Hepatocyte (in vitro differentiated cells): Measurements from ENCODE around the gene MOBP. TPM values are rescaled to one million over a fixed set of nuclear protein-coding genes. Genes with fewer than 3 reads are reported as not detected.

Source experiments
- DNase-seq: peaks from one replicate; pipeline ENCODE4 v3.0.0-alpha.2; 2016; ENCODE audit warnings: low spot score
- H2AFZ ChIP-seq: fragments of 200-600 bp; sonication (generic); 2 replicates; pipeline ENCODE4 v1.6.0; 2016; ENCODE audit warnings: antibody characterized with exemption, mild to moderate bottlenecking
- H3K27ac ChIP-seq: fragments of 200-600 bp; sonication (generic); 2 replicates; pipeline ENCODE4 v1.5.1; 2016; ENCODE audit warnings: mild to moderate bottlenecking
- H3K27me3 ChIP-seq: fragments of 200-600 bp; sonication (generic); 2 replicates; pipeline ENCODE4 v1.6.1; 2016
- H3K36me3 ChIP-seq: fragments of 200-600 bp; sonication (generic); replicated peaks from 2 replicates; pipeline ENCODE4 v1.5.1; 2016; ENCODE audit warnings: low read depth; ENCODE audit not compliant: insufficient read depth
- H3K4me1 ChIP-seq: fragments of 200-600 bp; sonication (generic); 2 replicates; pipeline ENCODE4 v1.5.1; 2016; ENCODE audit warnings: mild to moderate bottlenecking, moderate library complexity; ENCODE audit not compliant: insufficient read depth
- H3K4me2 ChIP-seq: fragments of 200-600 bp; sonication (generic); 2 replicates; pipeline ENCODE4 v1.6.0; 2016
- H3K4me3 ChIP-seq: fragments of 200-600 bp; sonication (generic); 2 replicates; pipeline ENCODE4 v1.5.1; 2016; ENCODE audit warnings: mild to moderate bottlenecking
- H3K79me2 ChIP-seq: fragments of 200-600 bp; sonication (generic); 2 replicates; pipeline ENCODE4 v1.6.0; 2017; ENCODE audit warnings: mild to moderate bottlenecking
- H3K9me2 ChIP-seq: fragments of 200-600 bp; sonication (generic); replicated peaks from 2 replicates; pipeline ENCODE4 v1.6.0; 2017; ENCODE audit warnings: mild to moderate bottlenecking; ENCODE audit not compliant: insufficient read depth
- H3K9me3 ChIP-seq: fragments of 200-600 bp; sonication (generic); 2 replicates; pipeline ENCODE4 v1.5.1; 2016; ENCODE audit warnings: low read depth, mild to moderate bottlenecking
- H4K20me1 ChIP-seq: fragments of 200-600 bp; sonication (generic); 2 replicates; pipeline ENCODE4 v1.6.0; 2016; ENCODE audit warnings: mild to moderate bottlenecking; ENCODE audit not compliant: insufficient read depth, poor library complexity, severe bottlenecking
- EZH2 ChIP-seq: fragments of 200-600 bp; sonication (generic); IDR thresholded peaks from 2 replicates; pipeline ENCODE4 v1.6.1; 2016; ENCODE audit warnings: antibody characterized with exemption, mild to moderate bottlenecking, borderline replicate concordance
- EZH2phosphoT487 ChIP-seq: fragments of 200-600 bp; sonication (generic); IDR thresholded peaks from one replicate; pipeline ENCODE4 v1.6.1; 2018; ENCODE audit warnings: antibody characterized with exemption, mild to moderate bottlenecking, low read depth, moderate library complexity; ENCODE audit not compliant: unreplicated experiment, severe bottlenecking
- WGBS: methylation state at CpG from one replicate; pipeline ENCODE4 v1.1.6; 2016; ENCODE audit warnings: low lambda C conversion rate; ENCODE audit errors: missing lambda C conversion rate; 5-methylcytosine and 5-hydroxymethylcytosine counted together
- polyA plus RNA-seq: library from polyadenylated mRNA; unstranded; fragments of >200 nt; fragmentation: Nextera tagmentation; extraction: Ambion mirVana; gene quantifications from 2 replicates; pipeline ENCODE4 v1.2.1, GENCODE V29; 2016
- total RNA-seq: library from RNA; depleted of rRNA; stranded (reverse); fragments of >200 nt; gene quantifications from 2 replicates; pipeline ENCODE4 v1.2.3, GENCODE V29; 2014
- TF ChIP-seq, protein P1 (sequence below): fragments of 200-600 bp; sonication (generic); IDR thresholded peaks from 2 replicates; pipeline ENCODE4 v1.5.1; 2016; ENCODE audit warnings: antibody characterized with exemption, mild to moderate bottlenecking; ENCODE audit not compliant: poor library complexity

Gene MOBP
- total and polyA plus RNA-seq, 2 experiments from 2014 or later = 0.10 to 0.17 TPM

DNA sequence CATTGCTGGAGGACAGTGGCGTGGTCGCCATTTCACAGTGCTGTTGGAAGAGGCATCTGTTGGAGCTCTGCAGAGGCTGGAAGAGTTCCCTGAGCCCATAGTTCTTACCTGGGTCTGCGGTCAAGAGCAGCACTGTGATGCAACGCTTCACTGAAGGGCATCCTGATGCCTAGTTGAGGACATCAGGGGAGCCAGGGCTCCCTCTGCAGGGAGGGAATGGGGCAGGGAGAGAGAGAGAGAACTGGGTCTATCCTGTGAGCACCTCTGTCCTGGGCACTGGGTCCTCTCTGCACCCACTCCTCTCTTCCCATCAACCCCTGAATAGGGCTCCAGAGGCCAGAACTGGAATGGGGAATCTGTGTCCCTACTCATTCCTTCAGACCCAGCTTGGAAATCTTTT, 23.9 kb upstream of the MOBP start:
- H3K9me2 ChIP-seq = no peaks in the 10 kb centered on the region
- no peak overlapping the region for H2AFZ ChIP-seq
- no peak for TF ChIP-seq EZH2
- TF ChIP-seq EZH2phosphoT487 = no peak
- TF ChIP-seq, protein P1, sequence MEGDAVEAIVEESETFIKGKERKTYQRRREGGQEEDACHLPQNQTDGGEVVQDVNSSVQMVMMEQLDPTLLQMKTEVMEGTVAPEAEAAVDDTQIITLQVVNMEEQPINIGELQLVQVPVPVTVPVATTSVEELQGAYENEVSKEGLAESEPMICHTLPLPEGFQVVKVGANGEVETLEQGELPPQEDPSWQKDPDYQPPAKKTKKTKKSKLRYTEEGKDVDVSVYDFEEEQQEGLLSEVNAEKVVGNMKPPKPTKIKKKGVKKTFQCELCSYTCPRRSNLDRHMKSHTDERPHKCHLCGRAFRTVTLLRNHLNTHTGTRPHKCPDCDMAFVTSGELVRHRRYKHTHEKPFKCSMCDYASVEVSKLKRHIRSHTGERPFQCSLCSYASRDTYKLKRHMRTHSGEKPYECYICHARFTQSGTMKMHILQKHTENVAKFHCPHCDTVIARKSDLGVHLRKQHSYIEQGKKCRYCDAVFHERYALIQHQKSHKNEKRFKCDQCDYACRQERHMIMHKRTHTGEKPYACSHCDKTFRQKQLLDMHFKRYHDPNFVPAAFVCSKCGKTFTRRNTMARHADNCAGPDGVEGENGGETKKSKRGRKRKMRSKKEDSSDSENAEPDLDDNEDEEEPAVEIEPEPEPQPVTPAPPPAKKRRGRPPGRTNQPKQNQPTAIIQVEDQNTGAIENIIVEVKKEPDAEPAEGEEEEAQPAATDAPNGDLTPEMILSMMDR = no peak
- no peak overlapping the region for H3K4me3 ChIP-seq
- no peaks in the 10 kb centered on the region for H3K36me3 ChIP-seq
- H3K79me2 ChIP-seq = no peaks in the 10 kb centered on the region
- 77% methylated on average over 4 of the region's 4 CpGs for WGBS
- H3K4me2 ChIP-seq = no peak overlapping the region
- H3K27me3 ChIP-seq = no peaks in the 10 kb centered on the region
- H4K20me1 ChIP-seq = no peaks in the 10 kb centered on the region
- no peak for DNase-seq
- H3K4me1 ChIP-seq = peaks cover 3% of the 10 kb centered on the region
- H3K9me3 ChIP-seq = no peaks in the 10 kb centered on the region
- H3K27ac ChIP-seq = no peak overlapping the region

DNA sequence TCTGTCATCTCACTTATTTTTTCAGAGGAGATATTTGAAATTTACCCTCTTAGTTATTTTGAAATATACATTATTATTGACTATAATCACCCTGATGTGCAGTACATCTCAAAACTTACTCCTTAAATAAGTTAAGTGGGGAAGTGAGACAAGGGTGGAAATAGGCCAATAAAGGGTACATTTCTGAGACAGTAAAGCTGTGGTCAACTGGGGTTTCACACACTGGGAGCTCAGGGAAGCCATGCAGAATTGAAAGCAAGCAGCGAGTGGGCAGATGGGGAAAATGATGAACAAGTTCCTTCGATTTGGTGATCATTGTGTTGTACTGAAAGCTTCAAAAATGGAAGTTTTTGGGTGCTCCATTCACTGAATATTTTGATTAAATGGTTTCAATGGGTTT, 21.6 kb upstream of the MOBP start:
- H3K4me2 ChIP-seq = no peak overlapping the region
- DNase-seq = no peak
- no peak overlapping the region for H3K4me3 ChIP-seq
- TF ChIP-seq EZH2phosphoT487 (no peak), EZH2 (no peak)
- TF ChIP-seq, protein P1 = no peak
- H3K27me3 ChIP-seq = no peaks in the 10 kb centered on the region
- no peak overlapping the region for H3K27ac ChIP-seq
- H3K9me3 ChIP-seq = no peaks in the 10 kb centered on the region
- H3K9me2 ChIP-seq = no peaks in the 10 kb centered on the region
- no peaks in the 10 kb centered on the region for H4K20me1 ChIP-seq
- H3K36me3 ChIP-seq = no peaks in the 10 kb centered on the region
- H3K79me2 ChIP-seq = no peaks in the 10 kb centered on the region
- H2AFZ ChIP-seq = no peak overlapping the region
- WGBS = 90% methylated on average over 2 of the region's 2 CpGs
- H3K4me1 ChIP-seq = peaks cover 6% of the 10 kb centered on the region

DNA sequence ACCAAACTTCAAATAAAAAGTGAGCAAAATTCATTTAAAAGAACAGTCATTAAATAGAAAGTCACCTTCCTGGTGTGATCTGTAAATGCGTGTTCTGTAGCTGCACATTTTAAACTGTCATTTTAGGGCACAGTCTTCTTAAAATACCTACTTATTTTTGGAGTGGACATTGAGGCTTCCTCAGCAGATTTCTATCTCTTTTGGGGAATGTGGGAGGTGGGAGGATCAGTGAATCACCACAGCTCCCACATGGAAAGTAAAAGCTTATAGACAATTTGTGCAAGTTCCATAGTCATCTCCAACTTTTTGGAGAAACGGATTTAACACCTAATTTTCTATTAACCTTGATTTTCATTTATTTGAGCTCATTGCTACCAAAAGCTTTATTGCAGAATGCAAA, 21.0 kb upstream of the MOBP start:
- no peak overlapping the region for H2AFZ ChIP-seq
- WGBS = 84% methylated on average over 2 of the region's 2 CpGs
- TF ChIP-seq EZH2phosphoT487 = no peak
- TF ChIP-seq EZH2 = no peak
- TF ChIP-seq, protein P1 = no peak
- no peaks in the 10 kb centered on the region for H3K9me3 ChIP-seq
- H3K9me2 ChIP-seq = no peaks in the 10 kb centered on the region
- no peak overlapping the region for H3K4me3 ChIP-seq
- peaks cover 6% of the 10 kb centered on the region for H3K4me1 ChIP-seq
- no peak overlapping the region for H3K4me2 ChIP-seq
- H3K36me3 ChIP-seq = no peaks in the 10 kb centered on the region
- H3K79me2 ChIP-seq = no peaks in the 10 kb centered on the region
- DNase-seq = no peak
- H3K27me3 ChIP-seq = no peaks in the 10 kb centered on the region
- H3K27ac ChIP-seq = no peak overlapping the region
- H4K20me1 ChIP-seq = no peaks in the 10 kb centered on the region
